GM06990 (cell line): ENCODE measurements around the gene MTA3.
"Not testable (repeated sequence)": the region's sequence is repeated elsewhere in the genome, so short reads cannot be mapped to it uniquely, and the experiment has no call there.

Experiments
- DNase-seq: peaks from one replicate; pipeline ENCODE4 v3.0.0-alpha.2; 2011; ENCODE audit not compliant: insufficient read length; ENCODE audit errors: extremely low read depth
- H3K27me3 ChIP-seq: replicated peaks from 2 replicates; pipeline ENCODE4 v1.6.0; 2011; ENCODE audit warnings: low read length; ENCODE audit not compliant: control insufficient read depth, insufficient read depth
- H3K36me3 ChIP-seq: 2 replicates; pipeline ENCODE4 v1.5.1; 2011; ENCODE audit warnings: low read length; ENCODE audit not compliant: control insufficient read depth, insufficient read depth
- H3K4me3 ChIP-seq: replicated peaks from 2 replicates; pipeline ENCODE4 v1.5.1; 2011; ENCODE audit warnings: low read depth, mild to moderate bottlenecking, control low read depth, low read length
- TF ChIP-seq, protein P1 (sequence below): IDR thresholded peaks from 2 replicates; pipeline ENCODE4 v1.5.1; 2011; ENCODE audit warnings: low read length, control low read depth, mild to moderate bottlenecking, inconsistent platforms; ENCODE audit not compliant: insufficient read depth, poor library complexity, severe bottlenecking

Gene MTA3

DNA sequence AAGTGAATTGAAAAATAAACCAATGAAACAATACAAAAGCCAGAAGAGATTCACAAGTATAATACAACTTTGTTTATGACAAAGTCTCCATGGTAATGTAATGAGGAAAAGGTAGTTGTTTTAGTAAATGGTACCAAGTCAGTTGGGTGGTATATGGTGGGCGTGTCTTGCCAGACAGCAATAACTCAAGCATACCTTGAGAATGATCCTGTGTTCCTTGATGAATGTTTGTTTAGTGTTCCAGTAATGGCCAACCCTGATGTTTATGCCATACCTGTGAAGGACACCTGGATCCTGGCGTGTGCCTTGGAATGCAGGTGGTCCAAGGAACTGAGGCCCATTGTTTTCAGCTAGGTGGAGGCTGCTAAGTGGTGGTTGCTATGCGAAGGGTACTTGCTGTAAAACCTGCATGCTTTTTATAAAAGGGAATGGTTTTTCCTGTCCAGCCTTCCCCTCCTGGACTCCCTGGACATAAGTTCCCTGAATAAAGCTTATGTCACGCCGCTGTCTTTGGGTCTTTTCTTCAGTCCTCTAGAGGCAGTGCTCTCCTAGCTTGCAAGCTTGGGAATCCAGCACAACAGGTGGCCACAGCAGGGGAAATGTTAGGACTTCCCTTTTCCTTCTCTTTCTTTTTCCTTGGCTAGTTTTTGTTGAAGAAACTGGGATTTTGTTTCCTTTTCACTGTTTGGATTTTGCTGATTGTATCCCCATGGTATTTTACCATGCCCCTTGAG lies 54.7 kb downstream of the MTA3 start:
- Histone ChIP-seq H3K27me3 (no peaks in the 10 kb centered on the region), H3K4me3 (no peak overlapping the region), H3K36me3 (peaks cover 2% of the 10 kb centered on the region)
- TF ChIP-seq, protein P1, sequence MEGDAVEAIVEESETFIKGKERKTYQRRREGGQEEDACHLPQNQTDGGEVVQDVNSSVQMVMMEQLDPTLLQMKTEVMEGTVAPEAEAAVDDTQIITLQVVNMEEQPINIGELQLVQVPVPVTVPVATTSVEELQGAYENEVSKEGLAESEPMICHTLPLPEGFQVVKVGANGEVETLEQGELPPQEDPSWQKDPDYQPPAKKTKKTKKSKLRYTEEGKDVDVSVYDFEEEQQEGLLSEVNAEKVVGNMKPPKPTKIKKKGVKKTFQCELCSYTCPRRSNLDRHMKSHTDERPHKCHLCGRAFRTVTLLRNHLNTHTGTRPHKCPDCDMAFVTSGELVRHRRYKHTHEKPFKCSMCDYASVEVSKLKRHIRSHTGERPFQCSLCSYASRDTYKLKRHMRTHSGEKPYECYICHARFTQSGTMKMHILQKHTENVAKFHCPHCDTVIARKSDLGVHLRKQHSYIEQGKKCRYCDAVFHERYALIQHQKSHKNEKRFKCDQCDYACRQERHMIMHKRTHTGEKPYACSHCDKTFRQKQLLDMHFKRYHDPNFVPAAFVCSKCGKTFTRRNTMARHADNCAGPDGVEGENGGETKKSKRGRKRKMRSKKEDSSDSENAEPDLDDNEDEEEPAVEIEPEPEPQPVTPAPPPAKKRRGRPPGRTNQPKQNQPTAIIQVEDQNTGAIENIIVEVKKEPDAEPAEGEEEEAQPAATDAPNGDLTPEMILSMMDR: no peak
- no peak for DNase-seq

DNA sequence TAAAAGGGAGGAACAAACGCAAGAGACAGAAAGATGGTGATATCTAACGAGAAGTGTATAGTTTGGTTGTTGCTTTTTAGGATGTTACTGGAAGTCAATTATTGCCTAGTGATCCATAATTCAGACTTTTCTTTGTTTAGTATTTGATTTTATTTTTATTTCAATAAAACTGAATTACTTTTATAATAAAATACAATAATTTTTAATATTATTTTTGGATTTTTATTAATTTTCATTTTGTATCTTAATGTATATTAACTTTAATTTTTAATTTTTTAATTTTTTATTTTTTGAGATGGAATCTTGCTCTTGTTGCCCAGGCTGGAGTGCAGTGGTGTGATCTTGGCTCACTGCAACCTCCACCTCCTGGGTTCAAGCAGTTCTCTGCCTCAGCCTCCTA lies 55.6 kb downstream of the MTA3 start:
- Histone ChIP-seq H3K4me3 (no peak overlapping the region), H3K36me3 (peaks cover 2% of the 10 kb centered on the region; the same call in 1 of the 2 replicates), H3K27me3 (no peaks in the 10 kb centered on the region)
- TF ChIP-seq, protein P1: no peak
- DNase-seq: no peak

DNA sequence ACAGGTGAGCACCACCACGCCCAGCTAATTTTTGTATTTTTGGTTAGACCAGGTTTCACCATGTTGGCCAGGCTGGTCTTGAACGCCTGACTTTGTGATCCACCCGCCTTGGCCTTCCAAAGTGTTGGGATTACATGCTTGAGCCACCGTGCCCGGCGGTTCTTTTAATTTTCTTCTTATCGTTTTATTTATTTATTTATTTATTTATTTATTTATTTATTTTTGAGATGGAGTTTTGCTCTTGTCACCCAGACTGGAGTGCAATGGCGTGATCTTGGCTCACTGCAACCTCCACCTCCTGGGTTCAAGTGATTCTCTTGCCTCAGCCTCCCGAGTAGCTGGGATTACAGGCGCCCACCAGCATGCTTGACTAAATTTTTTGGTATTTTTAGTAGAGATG lies 59.6 kb downstream of the MTA3 start:
- DNase-seq, H3K36me3 ChIP-seq: not testable (repeated sequence)

DNA sequence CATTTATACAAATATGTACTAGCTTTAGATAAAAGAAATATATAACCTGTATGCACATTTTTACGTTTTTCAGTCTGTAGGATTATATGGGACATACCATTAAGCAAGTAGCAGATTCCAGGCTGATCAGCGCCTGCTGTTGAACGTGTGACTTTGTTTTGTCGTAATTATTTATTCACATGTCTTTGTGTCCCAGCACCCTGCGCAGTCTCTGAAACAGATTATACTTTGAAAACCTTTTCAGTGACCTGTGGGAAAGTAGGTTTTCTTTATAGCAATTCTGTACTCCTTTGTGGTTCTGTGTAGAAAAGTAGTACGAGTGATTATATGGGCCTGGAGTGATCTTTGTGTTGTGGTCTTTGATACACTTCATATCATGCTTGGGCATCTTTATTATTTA lies 68.5 kb downstream of the MTA3 start:
- H3K27me3 ChIP-seq: no peaks in the 10 kb centered on the region
- no peaks in the 10 kb centered on the region for H3K36me3 ChIP-seq
- DNase-seq: no peak
- no peak overlapping the region for H3K4me3 ChIP-seq
- TF ChIP-seq, protein P1: no peak

More for the DNA sequence above, 59.6 kb downstream of the MTA3 start:
- not testable (repeated sequence) for H3K27me3 ChIP-seq, H3K4me3 ChIP-seq

DNA sequence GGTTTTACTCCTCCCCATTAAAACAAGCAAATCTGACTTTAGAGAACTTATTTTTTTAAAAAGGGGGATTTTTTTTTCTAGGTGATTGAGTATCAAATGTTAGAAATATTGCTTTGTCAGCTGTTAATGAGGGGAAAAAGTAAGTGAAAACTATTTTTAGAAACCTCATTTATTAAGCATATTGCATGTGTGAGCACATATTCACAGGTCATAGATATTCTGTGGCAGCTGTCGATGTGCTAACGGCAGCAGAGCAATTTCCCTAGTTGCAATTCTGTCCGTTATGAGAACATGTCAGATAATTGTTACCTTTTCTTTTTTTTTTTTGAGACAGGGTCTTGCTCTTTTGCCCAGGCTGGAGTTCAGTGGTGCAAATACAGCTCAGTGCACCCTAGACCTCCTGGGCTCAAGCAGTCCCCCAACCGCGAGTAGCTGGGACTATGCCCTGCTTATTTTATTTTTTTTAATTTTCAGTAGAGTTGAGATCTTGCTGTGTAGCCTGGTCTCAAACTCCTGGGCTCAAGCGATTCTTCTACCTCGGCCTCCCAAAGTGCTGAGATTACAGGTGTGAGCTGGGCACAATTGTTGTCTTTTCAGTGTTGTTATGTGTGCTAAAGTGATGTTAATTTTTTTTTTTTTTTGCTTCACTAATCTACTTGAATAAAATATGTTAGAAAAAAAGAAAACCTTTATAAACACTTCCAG lies 69.8 kb downstream of the MTA3 start:
- Histone ChIP-seq H3K27me3 (no peaks in the 10 kb centered on the region), H3K4me3 (no peak overlapping the region), H3K36me3 (no peaks in the 10 kb centered on the region)
- TF ChIP-seq, protein P1: no peak
- no peak for DNase-seq

DNA sequence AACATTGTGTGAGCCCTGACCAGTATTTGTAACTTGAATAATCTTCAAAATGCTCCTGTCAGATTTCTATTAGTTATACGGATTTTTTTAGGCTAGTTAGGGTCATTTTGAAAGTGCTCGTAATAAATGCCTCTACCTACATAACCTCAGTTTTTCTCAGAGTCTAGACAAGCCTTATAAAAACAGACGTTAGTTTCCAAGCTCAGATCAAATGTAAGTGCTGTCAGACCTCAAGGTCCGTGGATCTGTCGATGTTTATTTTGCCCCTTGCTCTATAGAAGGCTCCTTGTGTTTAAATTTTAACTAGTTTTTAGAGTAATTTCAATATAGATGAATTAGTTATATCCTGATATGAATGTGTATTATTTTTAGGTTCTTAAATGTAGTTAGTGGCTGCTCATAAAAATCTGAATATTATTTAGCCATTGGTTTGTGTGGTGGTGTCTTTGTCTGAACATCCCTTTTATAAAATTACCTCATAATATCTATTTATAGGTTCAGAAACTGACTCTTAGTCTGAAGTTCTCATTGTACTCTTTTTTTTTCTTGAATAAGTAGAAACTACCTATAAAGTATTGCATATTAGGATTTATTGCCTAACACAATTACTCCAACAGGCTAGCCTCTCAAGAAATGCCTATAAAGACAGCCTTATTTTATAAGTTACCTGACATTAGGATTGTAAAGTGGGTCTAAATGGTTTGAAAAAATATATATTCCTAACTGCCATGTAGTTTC lies 71.1 kb downstream of the MTA3 start:
- DNase-seq: no peak
- H3K36me3 ChIP-seq: no peaks in the 10 kb centered on the region; the same call in 1 of the 2 replicates
- TF ChIP-seq, protein P1: no peak
- H3K27me3 ChIP-seq: no peaks in the 10 kb centered on the region
- H3K4me3 ChIP-seq: no peak overlapping the region
